Fibroblast of lung (primary cell): ENCODE measurements around the gene ADA. TPM values are rescaled to one million over a fixed set of nuclear protein-coding genes. Genes with fewer than 3 reads are reported as not detected.
A peak's percentile ranks its signal among the peaks of the same experiment; 100 is the strongest.

Experiments
- DNase-seq, 2 donors: peaks; one replicate each; pipeline versions ENCODE4 v3.0.0 to v3.0.0-alpha.2; 2010; ENCODE audit warnings: low read depth in 2 of 2
- H2AFZ ChIP-seq: 2 replicates; pipeline ENCODE4 v1.5.1; 2012; ENCODE audit warnings: low read length, control low read depth, inconsistent platforms
- H3K27ac ChIP-seq: 2 replicates; pipeline ENCODE4 v1.5.1; 2011; ENCODE audit warnings: low read length, control low read depth; ENCODE audit not compliant: insufficient read depth
- H3K27me3 ChIP-seq: 2 replicates; pipeline ENCODE4 v1.5.1; 2011; ENCODE audit warnings: mild to moderate bottlenecking, low read length; ENCODE audit not compliant: control insufficient read depth, insufficient read depth
- H3K36me3 ChIP-seq: 2 replicates; pipeline ENCODE4 v1.5.1; 2011; ENCODE audit warnings: low read length; ENCODE audit not compliant: control insufficient read depth, insufficient read depth
- H3K4me1 ChIP-seq: 2 replicates; pipeline ENCODE4 v1.5.1; 2011; ENCODE audit warnings: low read length; ENCODE audit not compliant: control insufficient read depth, insufficient read depth; ENCODE audit errors: extremely low read depth
- H3K4me2 ChIP-seq: 2 replicates; pipeline ENCODE4 v1.5.1; 2011; ENCODE audit warnings: low read length, control low read depth; ENCODE audit not compliant: insufficient read depth; ENCODE audit errors: extremely low read depth
- H3K4me3 ChIP-seq, 4 experiments: fragments of 200-600 bp in 1 of 4; sonication (generic) in 1 of 4; replicated peaks in 1 of 4; 2 replicates each; pipeline ENCODE4 v1.5.1; 2011 to 2016; ENCODE audit warnings: low read length in 4 of 4, low read depth in 3 of 4, mild to moderate bottlenecking in 3 of 4, control low read depth in 2 of 4, inconsistent platforms in 1 of 4, mixed read lengths in 1 of 4; ENCODE audit not compliant: insufficient read depth in 1 of 4; ENCODE audit errors: control extremely low read depth in 1 of 4
- H3K79me2 ChIP-seq: 2 replicates; pipeline ENCODE4 v1.5.1; 2012; ENCODE audit warnings: mild to moderate bottlenecking, low read length, inconsistent platforms; ENCODE audit not compliant: control insufficient read depth, insufficient read depth
- H3K9ac ChIP-seq: 2 replicates; pipeline ENCODE4 v1.5.1; 2011; ENCODE audit warnings: mild to moderate bottlenecking, low read length, control low read depth; ENCODE audit not compliant: insufficient read depth
- H3K9me3 ChIP-seq: 2 replicates; pipeline ENCODE4 v1.5.1; 2012; ENCODE audit warnings: low read depth, low read length; ENCODE audit not compliant: control insufficient read depth, insufficient read depth
- H4K20me1 ChIP-seq: 2 replicates; pipeline ENCODE4 v1.5.1; 2011; ENCODE audit warnings: low read length; ENCODE audit not compliant: control insufficient read depth, insufficient read depth; ENCODE audit errors: extremely low read depth
- EZH2 ChIP-seq: IDR thresholded peaks from 2 replicates; pipeline ENCODE4 v1.5.1; 2012; ENCODE audit warnings: low read length, control low read depth, mild to moderate bottlenecking; ENCODE audit errors: missing control alignments
- polyA plus RNA-seq, 2 donors: library from polyadenylated mRNA; depleted of rRNA in 1 of 2; stranded (reverse) in 1 of 2; unstranded in 1 of 2; fragments of >200 nt; gene quantifications; 2 replicates each; pipeline ENCODE4 v1.2.1, GENCODE V29; 2011 to 2012; ENCODE audit warnings: missing spikeins in 1 of 2
- total RNA-seq: library from RNA; depleted of rRNA; stranded (reverse); fragments of >200 nt; gene quantifications from 2 replicates; pipeline ENCODE4 v1.2.1, GENCODE V29; 2014
- TF ChIP-seq, protein P1 (sequence below), 2 donors: IDR thresholded peaks in 1 of 2; conservative IDR thresholded peaks in 1 of 2; 1 replicate in 1 of 2; 2 replicates in 1 of 2; pipeline ENCODE4 v1.5.1; 2011 to 2012; ENCODE audit warnings: low read length in 2 of 2, control low read depth in 1 of 2, inconsistent platforms in 1 of 2, low read depth in 1 of 2, mild to moderate bottlenecking in 1 of 2

The ADA gene
- total and polyA plus RNA-seq, 2 donors (not counting 1 experiment from before 2014, with no cell fraction given) = 5.4 to 21.9 TPM

DNA sequence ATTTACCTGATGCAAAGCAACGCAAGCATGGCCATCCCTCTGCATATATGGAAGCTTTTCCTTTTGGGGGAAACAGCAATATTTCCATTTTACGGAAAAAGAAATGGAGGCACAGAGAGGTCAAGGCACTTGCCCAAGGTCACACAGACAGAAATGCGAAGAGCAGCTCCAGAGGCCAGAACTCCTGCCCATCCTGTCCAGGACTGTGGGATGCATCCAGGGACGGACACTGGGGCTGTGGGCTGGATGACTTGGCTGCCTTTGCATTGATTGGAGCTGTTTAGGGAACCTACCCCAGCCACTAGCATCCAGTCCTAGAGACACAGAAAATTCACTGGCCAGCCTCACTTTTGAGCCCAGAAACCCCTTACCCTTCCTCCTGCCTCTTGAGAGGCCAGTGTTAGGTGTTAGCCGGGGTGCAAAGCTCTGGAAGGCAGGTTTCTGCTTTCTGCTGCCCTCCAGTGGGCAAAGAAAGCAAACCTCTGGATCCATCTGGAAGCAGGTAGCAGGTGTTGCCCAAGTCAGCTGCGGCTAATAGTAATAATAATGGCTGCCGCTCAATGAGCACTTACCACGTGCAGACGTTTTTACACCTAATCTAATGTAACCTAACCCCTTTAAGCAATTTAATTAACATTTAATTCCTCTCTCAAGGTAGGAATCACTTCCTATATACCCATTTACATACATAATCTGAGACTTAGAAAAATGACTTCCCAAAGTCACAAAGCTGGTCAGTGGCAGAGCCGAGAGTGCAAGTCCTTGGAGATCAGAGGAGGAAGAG lies 32.0 kb upstream of the ADA start:
- no peak for DNase-seq
- Histone ChIP-seq H3K36me3 (no peaks in the 10 kb centered on the region), H3K4me1 (no peaks in the 10 kb centered on the region), H2AFZ (no peak overlapping the region), H3K9me3 (no peaks in the 10 kb centered on the region), H4K20me1 (no peaks in the 10 kb centered on the region), H3K4me3 (no peak overlapping the region), H3K79me2 (no peaks in the 10 kb centered on the region), H3K9ac (no peak overlapping the region), H3K4me2 (no peak overlapping the region), H3K27me3 (no peaks in the 10 kb centered on the region), H3K27ac (no peak overlapping the region)
- TF ChIP-seq, protein P1, sequence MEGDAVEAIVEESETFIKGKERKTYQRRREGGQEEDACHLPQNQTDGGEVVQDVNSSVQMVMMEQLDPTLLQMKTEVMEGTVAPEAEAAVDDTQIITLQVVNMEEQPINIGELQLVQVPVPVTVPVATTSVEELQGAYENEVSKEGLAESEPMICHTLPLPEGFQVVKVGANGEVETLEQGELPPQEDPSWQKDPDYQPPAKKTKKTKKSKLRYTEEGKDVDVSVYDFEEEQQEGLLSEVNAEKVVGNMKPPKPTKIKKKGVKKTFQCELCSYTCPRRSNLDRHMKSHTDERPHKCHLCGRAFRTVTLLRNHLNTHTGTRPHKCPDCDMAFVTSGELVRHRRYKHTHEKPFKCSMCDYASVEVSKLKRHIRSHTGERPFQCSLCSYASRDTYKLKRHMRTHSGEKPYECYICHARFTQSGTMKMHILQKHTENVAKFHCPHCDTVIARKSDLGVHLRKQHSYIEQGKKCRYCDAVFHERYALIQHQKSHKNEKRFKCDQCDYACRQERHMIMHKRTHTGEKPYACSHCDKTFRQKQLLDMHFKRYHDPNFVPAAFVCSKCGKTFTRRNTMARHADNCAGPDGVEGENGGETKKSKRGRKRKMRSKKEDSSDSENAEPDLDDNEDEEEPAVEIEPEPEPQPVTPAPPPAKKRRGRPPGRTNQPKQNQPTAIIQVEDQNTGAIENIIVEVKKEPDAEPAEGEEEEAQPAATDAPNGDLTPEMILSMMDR (conservative IDR thresholded peaks at IDR 0.05 in 1 of 2, IDR thresholded peaks at IDR 0.05 in 1 of 2; ENCODE audit: low read depth in 1 of 2, low read length in 2 of 2) = peak; percentile 42 to 46
- no peak for TF ChIP-seq EZH2

DNA sequence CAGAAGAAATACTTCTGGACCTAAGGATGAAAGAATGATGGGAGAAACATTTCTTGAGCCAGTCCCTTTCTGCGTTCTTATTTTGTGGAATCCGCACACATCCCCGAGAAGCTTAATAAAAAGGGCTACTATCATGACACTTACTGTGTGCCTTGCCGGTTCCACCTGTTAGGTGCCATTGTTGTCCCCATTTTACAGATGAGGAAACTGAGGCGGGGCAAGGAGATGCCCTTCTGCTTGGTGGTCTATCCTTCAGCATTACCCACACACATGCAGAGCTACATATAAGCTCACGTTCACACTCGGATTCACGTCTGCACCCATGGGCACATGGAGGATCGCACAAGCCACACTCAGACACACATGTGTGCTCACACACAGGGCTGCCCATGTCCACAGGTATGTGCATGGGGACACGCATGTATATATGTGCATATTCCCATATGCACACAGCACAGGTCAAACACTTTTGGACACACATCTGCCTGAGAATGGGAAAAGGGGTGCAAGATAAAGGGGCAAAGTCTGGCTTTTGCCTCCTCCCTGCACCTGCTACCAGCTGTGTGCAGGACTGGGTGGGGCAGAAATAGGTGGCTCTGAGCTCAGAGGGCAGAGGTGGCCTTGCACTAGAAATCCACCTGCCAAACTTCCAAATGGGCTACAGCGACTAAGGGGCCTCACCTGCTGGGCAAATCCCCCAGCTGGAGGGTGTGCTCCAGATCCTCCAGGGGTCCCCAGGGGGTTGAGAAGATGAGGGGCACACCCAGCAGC lies 30.5 kb upstream of the ADA start:
- no peaks in the 10 kb centered on the region for H3K27me3 ChIP-seq
- H2AFZ ChIP-seq = no peak overlapping the region
- H3K4me1 ChIP-seq = no peaks in the 10 kb centered on the region
- no peak overlapping the region for H3K4me2 ChIP-seq
- H3K9me3 ChIP-seq = no peaks in the 10 kb centered on the region
- H3K79me2 ChIP-seq = no peaks in the 10 kb centered on the region
- H3K27ac ChIP-seq = no peak overlapping the region
- no peaks in the 10 kb centered on the region for H3K36me3 ChIP-seq
- TF ChIP-seq, protein P1 (conservative IDR thresholded peaks at IDR 0.05 in 1 of 2, IDR thresholded peaks at IDR 0.05 in 1 of 2; ENCODE audit: low read depth in 1 of 2, low read length in 2 of 2) = no peak
- TF ChIP-seq EZH2 = no peak
- DNase-seq = no peak
- no peaks in the 10 kb centered on the region for H4K20me1 ChIP-seq
- no peak overlapping the region for H3K9ac ChIP-seq
- no peak overlapping the region for H3K4me3 ChIP-seq

DNA sequence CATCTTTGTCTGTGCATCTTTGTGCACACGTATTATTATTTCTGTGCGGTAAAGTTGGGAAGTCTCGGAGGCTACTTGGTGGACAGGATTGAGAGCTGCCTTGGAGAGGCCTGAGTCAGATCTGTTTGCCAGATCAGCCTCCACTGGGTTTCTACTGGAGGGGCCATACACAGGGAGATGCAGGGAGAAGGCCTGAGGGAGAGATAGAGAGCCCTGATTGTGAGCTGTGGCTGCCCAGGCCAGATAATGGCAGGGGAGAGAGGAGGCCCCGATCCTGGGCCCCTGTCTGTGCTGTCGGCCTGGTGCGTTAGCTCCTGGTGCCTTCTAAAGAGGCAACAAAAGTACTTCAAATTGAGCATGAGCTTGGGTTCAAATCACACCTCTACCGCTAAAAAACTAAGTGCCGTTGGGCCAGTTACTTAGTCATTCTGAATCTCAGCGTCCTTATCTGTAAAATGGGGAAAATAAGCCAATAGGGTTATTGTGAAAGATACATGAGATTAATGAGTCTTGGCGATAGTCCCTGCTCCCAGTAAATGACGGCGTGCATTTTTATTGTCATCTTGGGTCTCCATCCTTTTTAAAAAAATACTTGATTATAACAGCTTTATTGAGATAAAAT lies 27.6 kb upstream of the ADA start:
- no peaks in the 10 kb centered on the region for H3K9me3 ChIP-seq
- no peaks in the 10 kb centered on the region for H3K36me3 ChIP-seq
- no peaks in the 10 kb centered on the region for H3K27me3 ChIP-seq
- H3K79me2 ChIP-seq = no peaks in the 10 kb centered on the region
- no peaks in the 10 kb centered on the region for H3K4me1 ChIP-seq
- no peak overlapping the region for H3K4me2 ChIP-seq
- no peak overlapping the region for H3K27ac ChIP-seq
- H4K20me1 ChIP-seq = no peaks in the 10 kb centered on the region
- TF ChIP-seq EZH2 = no peak
- TF ChIP-seq, protein P1 (conservative IDR thresholded peaks at IDR 0.05 in 1 of 2, IDR thresholded peaks at IDR 0.05 in 1 of 2; ENCODE audit: low read depth in 1 of 2, low read length in 2 of 2) = no peak
- no peak overlapping the region for H3K9ac ChIP-seq
- DNase-seq = no peak
- no peak overlapping the region for H2AFZ ChIP-seq
- no peak overlapping the region for H3K4me3 ChIP-seq
